HG03442 (cell line): ENCODE results near the gene FOXB1.

Experiments
- ATAC-seq: cut with Tn5 transposase; IDR thresholded peaks from one replicate; pipeline ENCODE4 v1.9.1; 2021; ENCODE audit warnings: mild to moderate bottlenecking, moderate library complexity; ENCODE audit not compliant: unreplicated experiment

FOXB1 gene

GRCh38 chr15:60017538-60018520 lies 13.7 kb downstream of the FOXB1 start:
- no peak for ATAC-seq

GRCh38 chr15:60020736-60021135 lies 16.6 kb downstream of the FOXB1 start:
- no peak for ATAC-seq

- no peak for ATAC-seq
Observed at GRCh38 chr15:60021589-60022378, 17.7 kb downstream of the FOXB1 start.

GRCh38 chr15:60022379-60022741 lies 18.2 kb downstream of the FOXB1 start:
- ATAC-seq: no peak

- ATAC-seq: no peak
Observed at GRCh38 chr15:60026555-60026954, 22.4 kb downstream of the FOXB1 start.

- ATAC-seq: no peak
Observed at GRCh38 chr15:60035344-60035743, 31.2 kb downstream of the FOXB1 start.

- no peak for ATAC-seq
Observed at GRCh38 chr15:60039316-60039715, 35.2 kb downstream of the FOXB1 start.

- no peak for ATAC-seq
Observed at GRCh38 chr15:60043744-60044435, 39.8 kb downstream of the FOXB1 start.

- ATAC-seq: no peak
Observed at GRCh38 chr15:60044636-60045270, 40.6 kb downstream of the FOXB1 start.

GRCh38 chr15:60047701-60048100 lies 43.6 kb downstream of the FOXB1 start:
- ATAC-seq: no peak

GRCh38 chr15:60049948-60050347 lies 45.8 kb downstream of the FOXB1 start:
- no peak for ATAC-seq

GRCh38 chr15:60052796-60053195 lies 48.7 kb downstream of the FOXB1 start:
- no peak for ATAC-seq

- ATAC-seq: no peak
Observed at GRCh38 chr15:60054472-60054871, 50.4 kb downstream of the FOXB1 start.
